Stomach (tissue), 9 donors: ENCODE results near the gene TMEM238L. TPM values are rescaled to one million over a fixed set of nuclear protein-coding genes. Genes with fewer than 3 reads are reported as not detected.

Experiments
- DNase-seq, 2 donors: peaks; one replicate each; pipeline versions ENCODE4 v3.0.0 to v3.0.0-alpha.2; 2013 to 2019
- H3K27ac ChIP-seq, 5 donors: fragments of 200-600 bp in 4 of 5; sonication (generic) in 4 of 5; one replicate each; pipeline ENCODE4 v1.5.1; 2013 to 2019; ENCODE audit warnings: mild to moderate bottlenecking in 1 of 5, moderate library complexity in 1 of 5
- H3K27me3 ChIP-seq, 3 donors: fragments of 200-600 bp; sonication (generic); one replicate each; pipeline ENCODE4 v1.5.1; 2017 to 2019; ENCODE audit warnings: mixed run types in 1 of 3
- H3K36me3 ChIP-seq, 4 donors: fragments of 200-600 bp; sonication (generic); 1 replicate in 3 of 4; 2 replicates in 1 of 4; pipeline ENCODE4 v1.5.1; 2016 to 2019
- H3K4me1 ChIP-seq, 4 donors: fragments of 200-600 bp; sonication (generic); one replicate each; pipeline ENCODE4 v1.5.1; 2016 to 2019
- H3K4me3 ChIP-seq, 4 donors: fragments of 200-600 bp; sonication (generic) in 3 of 4; one replicate each; pipeline ENCODE4 v1.5.1; 2016 to 2019; ENCODE audit warnings: mild to moderate bottlenecking in 1 of 4
- H3K9me3 ChIP-seq, 4 donors: fragments of 200-600 bp; sonication (generic); one replicate each; pipeline ENCODE4 v1.5.1; 2016 to 2019
- EP300 ChIP-seq: sonication (generic); formaldehyde crosslinking; IDR thresholded peaks from one replicate; pipeline ENCODE4 v1.6.1; 2017; ENCODE audit warnings: antibody characterized with exemption
- POLR2A ChIP-seq, 4 donors: fragments of 450-650 bp; IDR thresholded peaks; one replicate each; pipeline ENCODE4 v1.6.1; 2016; ENCODE audit warnings: antibody characterized with exemption in 4 of 4, control low read depth in 2 of 4, mild to moderate bottlenecking in 1 of 4, moderate library complexity in 1 of 4
- POLR2AphosphoS5 ChIP-seq, 3 donors: sonication (generic); formaldehyde crosslinking; IDR thresholded peaks; one replicate each; pipeline ENCODE4 v1.6.1; 2016; ENCODE audit warnings: antibody characterized with exemption in 3 of 3
- WGBS, 5 donors: extraction: QIAGEN DNeasy Blood & Tissue Kit in 3 of 5; methylation state at CpG; one replicate each; pipeline versions ENCODE4 v1.1.5 to v1.1.7; 2013 to 2018; 5-methylcytosine and 5-hydroxymethylcytosine counted together
- intact Hi-C: fragments of 100-400 bp; cut with DNase I; formaldehyde crosslinking; loops from one replicate; pipeline ENCODE4 v1.15.1; 2023; ENCODE audit warnings: low total_unique reads
- polyA plus RNA-seq, 3 donors: library from polyadenylated mRNA; stranded (reverse); fragments of 200-250 nt; gene quantifications; one replicate each; pipeline ENCODE4 v1.2.3, GENCODE V29; 2013
- total RNA-seq, 5 donors: library from RNA; depleted of rRNA; stranded (reverse); fragments of >200 nt; gene quantifications; one replicate each; pipeline versions ENCODE4 v1.1.0 to v1.2.3, GENCODE V29; 2014 to 2016
- TF ChIP-seq, protein P1 (sequence below), 7 experiments: fragments of 450-650 bp in 4 of 7; fragments of 200-600 bp in 3 of 7; sonication (generic) in 3 of 7; IDR thresholded peaks; one replicate each; pipeline ENCODE4 v1.5.1; 2016 to 2019; ENCODE audit warnings: antibody characterized with exemption in 7 of 7, control low read depth in 2 of 7, mild to moderate bottlenecking in 1 of 7
- donor health status: healthy with polysubstance abuse.
- donor health status: Bipolar disorder and iron deficiency.
- donor health status: healthy.

The TMEM238L gene
- total and polyA plus RNA-seq, 8 donors: 2.2 to 190 (median 38.2) TPM

DNA sequence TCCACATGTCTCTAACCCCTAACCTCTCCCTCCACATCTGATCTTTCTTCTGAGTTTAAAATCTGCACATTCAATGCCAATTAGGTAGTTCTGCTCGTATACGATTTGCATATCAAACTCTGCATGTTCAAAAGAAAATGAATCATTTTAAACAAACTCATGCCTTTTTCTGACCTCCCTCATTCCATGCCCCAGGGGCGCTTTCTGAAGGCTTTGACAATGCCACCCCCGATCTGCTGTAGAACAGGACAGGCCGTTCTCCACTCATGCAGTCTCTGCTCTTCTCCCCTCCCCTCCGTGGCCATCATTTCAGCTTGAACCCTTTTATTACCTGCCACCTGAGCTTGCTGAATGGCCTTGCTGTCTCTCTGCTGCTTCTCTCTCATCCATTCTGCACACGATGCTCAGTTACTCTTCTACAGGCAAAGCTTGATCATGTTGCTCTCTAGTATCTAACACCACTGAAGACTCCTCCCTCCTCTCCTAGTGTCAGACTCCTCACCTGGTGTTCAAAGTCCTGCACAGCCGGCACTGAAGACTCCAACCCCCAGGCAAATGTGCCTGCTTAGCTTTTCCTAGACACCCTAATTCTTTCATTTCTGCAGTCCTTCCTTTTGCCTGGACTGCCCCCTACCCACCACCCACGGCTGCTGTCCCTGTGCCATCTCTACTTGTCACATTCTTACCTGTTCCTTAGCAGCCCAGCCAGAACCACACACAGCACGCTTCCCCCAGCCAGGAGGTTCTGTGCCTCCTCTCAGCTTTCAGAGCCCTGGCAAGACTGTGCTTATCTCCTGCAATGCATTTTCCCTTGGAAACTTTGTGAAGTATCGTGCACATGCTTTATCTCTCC lies 6.2 kb downstream of the TMEM238L start:
- intact Hi-C loops: no loop called here
- H3K4me3 ChIP-seq: peak overlapping the region; percentile 33 to 45 (median 34)
- peak in 1 of 3 donors; percentile 99 for TF ChIP-seq POLR2AphosphoS5 (IDR thresholded peaks at IDR 0.05)
- TF ChIP-seq EP300: no peak
- TF ChIP-seq POLR2A (IDR thresholded peaks at IDR 0.05): peak in 2 of 4 donors; percentile 41 to 48
- H3K27me3 ChIP-seq: no peaks in the 10 kb centered on the region
- peak; percentile 26 to 43 for DNase-seq
- H3K27ac ChIP-seq: peak overlapping the region; percentile 86 to 96 (median 89)
- H3K36me3 ChIP-seq: peaks cover 0 to 20% (median 4%) of the 10 kb centered on the region in 4 donors
- WGBS, 5 donors: 24 to 44% (median 33%) methylated on average over 11 of the region's 11 CpGs
- no peaks in the 10 kb centered on the region for H3K9me3 ChIP-seq
- peaks cover 22 to 69% (median 47%) of the 10 kb centered on the region in 4 donors for H3K4me1 ChIP-seq

DNA sequence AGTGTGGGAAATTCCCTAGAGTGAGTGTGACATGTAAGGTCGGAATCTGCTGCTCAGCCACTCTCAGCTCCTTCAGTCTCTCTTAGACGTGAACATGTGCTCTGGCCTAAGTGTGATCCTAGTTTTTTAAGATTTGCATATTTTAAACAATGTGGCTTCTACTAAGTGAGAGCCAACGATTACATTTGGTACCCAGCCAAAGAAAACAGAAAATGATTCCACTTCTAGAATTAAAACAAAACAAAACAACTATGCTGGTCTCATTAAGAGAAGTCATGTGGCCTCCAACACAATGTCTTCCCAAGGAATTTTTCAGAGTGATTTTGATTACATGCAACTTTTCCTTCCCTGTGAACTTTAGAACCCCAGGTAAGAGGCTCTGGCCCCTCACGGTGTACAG lies 10.1 kb downstream of the TMEM238L start:
- Histone ChIP-seq H3K27me3 (no peaks in the 10 kb centered on the region), H3K36me3 (peaks cover 0 to 20% (median 4%) of the 10 kb centered on the region in 4 donors), H3K4me3 (no peak overlapping the region), H3K27ac (peak overlapping the region; percentile 33 to 96 (median 68)), H3K4me1 (peaks cover 19 to 87% (median 72%) of the 10 kb centered on the region in 4 donors), H3K9me3 (no peaks in the 10 kb centered on the region)
- TF ChIP-seq, protein P1, sequence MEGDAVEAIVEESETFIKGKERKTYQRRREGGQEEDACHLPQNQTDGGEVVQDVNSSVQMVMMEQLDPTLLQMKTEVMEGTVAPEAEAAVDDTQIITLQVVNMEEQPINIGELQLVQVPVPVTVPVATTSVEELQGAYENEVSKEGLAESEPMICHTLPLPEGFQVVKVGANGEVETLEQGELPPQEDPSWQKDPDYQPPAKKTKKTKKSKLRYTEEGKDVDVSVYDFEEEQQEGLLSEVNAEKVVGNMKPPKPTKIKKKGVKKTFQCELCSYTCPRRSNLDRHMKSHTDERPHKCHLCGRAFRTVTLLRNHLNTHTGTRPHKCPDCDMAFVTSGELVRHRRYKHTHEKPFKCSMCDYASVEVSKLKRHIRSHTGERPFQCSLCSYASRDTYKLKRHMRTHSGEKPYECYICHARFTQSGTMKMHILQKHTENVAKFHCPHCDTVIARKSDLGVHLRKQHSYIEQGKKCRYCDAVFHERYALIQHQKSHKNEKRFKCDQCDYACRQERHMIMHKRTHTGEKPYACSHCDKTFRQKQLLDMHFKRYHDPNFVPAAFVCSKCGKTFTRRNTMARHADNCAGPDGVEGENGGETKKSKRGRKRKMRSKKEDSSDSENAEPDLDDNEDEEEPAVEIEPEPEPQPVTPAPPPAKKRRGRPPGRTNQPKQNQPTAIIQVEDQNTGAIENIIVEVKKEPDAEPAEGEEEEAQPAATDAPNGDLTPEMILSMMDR (IDR thresholded peaks at IDR 0.05): no peak
- TF ChIP-seq POLR2AphosphoS5 (IDR thresholded peaks at IDR 0.05) (no peak), EP300 (no peak), POLR2A (IDR thresholded peaks at IDR 0.05) (no peak)
- DNase-seq: no peak
- intact Hi-C loops: no loop called here
- 17 to 32% (median 27%) methylated on average over 4 of the region's 4 CpGs for WGBS, 5 donors

DNA sequence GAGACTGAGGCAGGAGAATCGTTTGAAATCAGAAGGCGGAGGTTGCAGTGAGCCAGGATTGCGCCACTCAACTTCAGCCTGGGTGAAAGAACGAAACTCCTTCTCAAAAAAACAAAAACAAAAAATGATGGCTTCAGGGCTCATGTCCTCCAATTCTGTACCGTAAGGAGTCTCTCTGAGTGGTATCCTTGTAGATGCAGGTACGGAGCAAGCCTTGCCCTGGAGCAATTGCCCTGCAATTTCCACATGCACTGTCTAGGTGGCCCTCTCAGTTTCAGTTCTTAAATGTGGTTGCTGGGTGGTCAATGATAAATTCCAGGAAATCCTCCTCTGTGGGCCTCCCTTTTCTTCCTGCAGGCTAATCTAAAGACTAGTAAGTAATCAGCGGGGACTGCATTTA lies 10.6 kb downstream of the TMEM238L start:
- Histone ChIP-seq H3K4me1 (peaks cover 19 to 82% (median 69%) of the 10 kb centered on the region in 4 donors), H3K27ac (peak overlapping the region; percentile 68 to 96 (median 86)), H3K4me3 (no peak overlapping the region), H3K27me3 (no peaks in the 10 kb centered on the region), H3K36me3 (peaks cover 0 to 20% (median 4%) of the 10 kb centered on the region in 4 donors), H3K9me3 (no peaks in the 10 kb centered on the region)
- 85 to 91% (median 88%) methylated on average over 7 of the region's 7 CpGs for WGBS, 5 donors
- TF ChIP-seq POLR2AphosphoS5 (IDR thresholded peaks at IDR 0.05): no peak
- TF ChIP-seq, protein P1 (IDR thresholded peaks at IDR 0.05): no peak
- no peak for TF ChIP-seq EP300
- TF ChIP-seq POLR2A (IDR thresholded peaks at IDR 0.05): no peak
- DNase-seq: no peak
- intact Hi-C loops: no loop called here

DNA sequence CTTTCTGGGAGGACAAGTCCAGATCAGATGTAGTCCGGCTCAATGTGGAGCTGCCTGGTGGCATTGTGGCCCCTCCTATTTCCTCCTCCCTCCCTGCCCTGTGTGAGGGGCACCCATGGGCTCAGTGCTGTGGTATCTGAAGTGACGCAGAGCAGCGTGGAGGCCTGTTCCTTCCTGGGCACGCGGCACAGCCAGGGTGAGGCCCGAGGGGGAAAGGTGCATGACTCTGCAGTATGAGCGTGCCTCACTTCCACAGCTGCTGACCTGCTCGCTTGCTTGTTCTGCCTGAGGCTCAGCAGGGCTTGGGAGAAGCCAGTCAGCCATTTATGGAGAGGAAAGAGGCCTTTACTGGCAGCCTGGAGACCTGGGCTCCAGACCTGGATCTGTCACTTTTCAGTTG lies 11.7 kb downstream of the TMEM238L start:
- intact Hi-C loops: no loop called here
- DNase-seq: peak; percentile 85 to 86
- Histone ChIP-seq H3K36me3 (peaks cover 0 to 20% (median 4%) of the 10 kb centered on the region in 4 donors), H3K4me3 (no peak overlapping the region), H3K4me1 (peaks cover 14 to 71% (median 60%) of the 10 kb centered on the region in 4 donors), H3K9me3 (no peaks in the 10 kb centered on the region), H3K27ac (peak overlapping the region; percentile 68 to 96 (median 86)), H3K27me3 (no peaks in the 10 kb centered on the region)
- WGBS, 5 donors: 25 to 57% (median 36%) methylated on average over 8 of the region's 8 CpGs
- TF ChIP-seq, protein P1 (IDR thresholded peaks at IDR 0.05): no peak
- TF ChIP-seq POLR2AphosphoS5 (IDR thresholded peaks at IDR 0.05) (peak in 2 of 3 donors; percentile 80 to 83), POLR2A (IDR thresholded peaks at IDR 0.05) (no peak), EP300 (no peak)
